Non-pigmented ciliary epithelial cell (primary cell): Measurements from ENCODE around the gene ATG4B.

Experiments used
- DNase-seq: peaks from one replicate; pipeline ENCODE4 v3.0.0-alpha.2; 2010; ENCODE audit warnings: low read depth

ATG4B gene

DNA sequence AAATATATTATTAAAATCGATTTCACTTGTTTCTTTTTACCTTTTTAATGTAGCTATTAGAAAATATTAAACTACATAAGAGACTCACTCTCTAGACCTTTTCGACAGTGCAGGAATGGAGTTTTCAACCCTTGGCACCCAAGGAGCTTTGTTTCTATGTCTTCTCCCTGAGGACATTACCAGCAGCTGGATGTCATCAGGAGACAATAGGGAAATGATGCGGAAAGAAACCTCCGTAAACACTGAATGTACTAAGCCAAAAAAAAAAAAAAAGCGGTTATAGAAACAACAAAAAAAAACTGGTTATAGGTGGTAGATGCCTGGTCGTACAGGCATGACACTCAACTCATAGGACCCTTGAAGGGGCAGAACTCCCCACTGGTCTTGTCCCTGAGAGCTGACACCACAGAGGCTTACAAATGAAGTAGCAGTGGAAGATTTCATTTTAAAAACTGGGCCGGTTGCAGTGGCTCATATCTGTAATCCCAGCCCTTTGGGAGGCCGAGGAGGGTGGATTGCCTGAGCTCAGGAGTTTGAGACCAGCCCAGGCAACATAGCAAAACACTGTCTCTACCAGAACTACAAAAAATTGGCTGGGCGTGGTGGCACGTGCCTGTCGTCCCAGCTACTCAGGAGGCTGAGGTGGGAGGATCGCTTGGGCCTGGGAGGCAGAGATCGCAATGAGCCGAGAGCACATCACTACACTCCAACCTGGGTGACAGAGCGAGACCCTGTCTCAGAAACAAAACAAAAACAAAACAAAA is 24.3 kb upstream of the ATG4B start:
- no peak for DNase-seq

- no peak for DNase-seq
These were observed 22.5 kb upstream of the ATG4B start for GRCh38 chr2:241615041-241615440.

DNA sequence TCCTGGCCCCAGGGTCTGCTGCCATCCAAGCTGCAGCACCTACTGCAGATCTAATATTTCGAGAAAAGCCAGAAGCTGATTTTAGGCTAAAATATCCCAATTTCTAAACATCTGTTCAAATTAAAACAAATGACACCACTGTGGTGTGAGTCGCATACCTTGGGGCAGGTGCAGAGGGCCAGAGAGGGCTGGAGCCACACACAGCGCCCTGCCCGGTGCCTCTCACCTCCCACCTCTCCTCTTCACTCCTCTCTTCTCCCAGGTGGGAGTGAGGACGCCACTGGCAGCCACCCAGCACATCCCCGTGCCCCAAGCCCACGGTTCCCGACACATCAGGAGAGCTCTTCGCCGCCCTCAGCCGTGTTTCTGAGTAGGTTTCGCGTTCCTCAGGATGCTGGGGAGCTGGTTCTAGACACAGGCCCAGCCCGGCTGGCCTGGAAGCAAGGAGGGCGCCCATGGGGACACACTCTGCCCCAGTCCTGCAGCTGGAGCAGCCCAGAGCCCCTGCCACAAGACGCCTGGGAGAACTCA is 21.9 kb upstream of the ATG4B start:
- no peak for DNase-seq

GRCh38 chr2:241616168-241617125 is 21.0 kb upstream of the ATG4B start:
- DNase-seq: no peak

DNA sequence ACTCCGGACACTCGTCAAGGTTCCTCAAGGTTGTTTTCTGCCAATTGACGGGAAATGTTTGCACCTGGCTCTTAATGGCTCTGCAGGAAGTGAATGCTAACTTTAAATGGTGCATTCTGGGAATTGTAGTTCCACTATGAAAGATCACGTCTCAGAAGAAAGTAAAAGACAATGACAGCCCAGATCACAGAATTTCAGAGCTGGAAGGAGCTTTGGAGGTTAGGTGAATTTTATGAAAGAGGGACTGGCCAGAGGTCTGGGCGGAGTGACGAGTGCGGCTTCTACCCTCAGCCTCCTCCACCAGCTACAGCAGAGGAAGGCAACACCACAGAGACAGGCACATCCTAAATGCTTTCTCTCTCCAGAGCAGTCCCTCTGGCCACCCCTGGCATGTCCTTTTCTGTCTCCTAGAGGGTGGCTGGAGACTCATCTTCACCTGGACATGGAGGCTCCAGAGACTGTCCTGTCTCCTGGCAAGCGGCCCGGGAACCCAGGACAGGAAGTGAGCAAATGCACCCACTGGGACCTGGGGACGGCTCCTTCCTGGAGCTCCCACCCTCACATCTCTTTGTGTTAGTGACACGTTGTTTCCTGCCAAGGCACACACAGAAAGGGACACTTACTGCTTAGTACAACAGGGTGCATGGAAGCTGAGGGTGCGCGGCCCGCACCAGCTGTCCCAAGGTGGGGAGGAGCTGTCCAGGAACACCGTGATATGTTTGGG is 19.9 kb upstream of the ATG4B start:
- DNase-seq: no peak

- DNase-seq: no peak
These were observed 19.1 kb upstream of the ATG4B start for GRCh38 chr2:241618296-241618805.

DNA sequence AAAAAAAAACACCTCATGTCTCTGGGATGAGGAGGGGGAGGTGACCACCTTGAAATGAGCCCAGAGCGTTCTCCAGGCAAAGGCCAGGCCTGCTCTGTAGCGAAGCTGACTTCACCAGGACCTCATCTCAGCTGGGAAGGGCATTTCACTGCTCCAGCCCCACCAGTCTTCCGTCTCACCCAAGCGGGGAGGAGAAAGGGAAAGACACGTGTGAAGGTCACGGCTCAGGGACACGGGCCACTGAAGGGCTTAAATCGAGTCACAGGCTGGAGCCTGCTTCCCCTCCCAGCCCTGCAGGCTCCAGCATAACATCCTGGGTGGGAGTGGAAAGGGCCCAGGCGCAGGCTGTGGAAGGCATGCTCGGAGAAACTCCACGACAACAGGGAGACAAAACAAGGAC is 18.7 kb upstream of the ATG4B start:
- no peak for DNase-seq

- no peak for DNase-seq
These were observed 17.7 kb upstream of the ATG4B start for GRCh38 chr2:241619597-241620418.

- no peak for DNase-seq
These were observed 17.1 kb upstream of the ATG4B start for GRCh38 chr2:241620419-241620769.

GRCh38 chr2:241627675-241628074 is 9.8 kb upstream of the ATG4B start:
- no peak for DNase-seq

DNA sequence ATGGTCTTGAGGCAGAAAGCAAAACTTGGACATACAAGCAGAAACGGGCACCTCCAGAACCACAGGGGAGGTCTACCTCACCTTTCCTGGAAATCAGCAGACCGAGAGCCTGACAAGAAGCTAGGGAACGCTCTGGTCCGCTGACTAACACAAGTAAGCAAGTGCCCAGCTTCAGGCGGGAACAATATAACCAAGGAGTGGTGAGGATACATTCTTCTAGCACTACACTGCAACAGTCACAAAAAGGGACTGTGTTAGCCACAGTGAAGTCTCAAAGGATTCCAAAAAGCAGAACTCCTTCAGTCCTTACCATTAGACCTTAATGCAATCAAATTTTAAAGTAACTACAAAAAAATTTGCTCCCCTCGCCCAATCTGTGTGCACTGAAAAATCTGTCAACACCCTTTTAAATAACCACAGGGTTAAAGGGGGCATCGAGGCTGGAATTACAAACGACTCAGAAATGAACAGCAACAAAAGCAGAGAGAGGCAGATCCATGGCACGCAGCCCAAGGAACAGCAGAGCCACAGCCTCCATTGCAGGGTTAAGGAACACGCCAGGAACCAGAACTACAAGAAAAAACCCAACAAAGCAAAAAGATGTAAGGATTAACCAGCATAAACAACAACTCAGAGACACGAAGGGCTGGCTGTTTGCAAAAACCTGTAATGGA is 7.6 kb upstream of the ATG4B start:
- no peak for DNase-seq

DNA sequence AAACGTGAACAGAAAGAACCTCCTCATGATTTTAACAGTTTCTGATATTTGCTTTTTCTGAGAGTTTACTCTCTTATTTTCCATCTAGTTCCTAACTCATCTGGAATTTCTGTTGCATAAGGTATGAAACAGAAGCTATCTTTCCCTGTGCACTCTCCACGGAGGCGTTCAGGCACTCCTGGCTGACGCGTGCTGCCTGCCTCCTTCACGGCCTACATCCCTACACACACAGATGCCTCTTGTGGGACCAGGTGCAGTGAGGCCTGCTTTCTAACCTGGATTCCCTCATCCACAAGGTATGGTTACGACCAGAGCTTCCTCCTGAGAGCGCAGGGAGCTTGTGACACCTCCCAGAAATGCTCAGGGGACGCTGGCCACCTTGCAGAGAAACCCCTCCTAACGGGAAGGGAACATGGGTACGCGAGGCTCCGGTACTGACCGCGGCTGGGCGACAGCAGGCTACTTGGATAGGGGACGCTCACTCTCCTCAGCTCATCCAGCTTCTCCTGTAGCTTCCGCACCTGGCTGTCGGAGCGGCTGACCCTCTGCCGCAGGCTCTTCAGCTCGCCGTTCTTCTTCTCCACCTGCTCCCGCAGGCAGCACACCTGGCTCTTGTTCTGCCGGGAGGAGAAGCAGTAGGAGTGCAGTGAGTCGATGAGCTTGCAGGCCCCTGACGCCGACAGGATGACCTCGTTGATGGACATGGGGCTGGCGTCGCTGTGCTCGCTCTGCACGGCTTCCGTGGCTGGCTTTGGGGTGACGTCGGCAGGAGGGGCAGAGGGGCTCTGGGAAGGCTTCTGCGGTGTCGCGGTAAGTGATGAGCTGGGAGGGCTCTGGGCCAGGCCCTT is 4.8 kb upstream of the ATG4B start:
- DNase-seq: no peak

DNA sequence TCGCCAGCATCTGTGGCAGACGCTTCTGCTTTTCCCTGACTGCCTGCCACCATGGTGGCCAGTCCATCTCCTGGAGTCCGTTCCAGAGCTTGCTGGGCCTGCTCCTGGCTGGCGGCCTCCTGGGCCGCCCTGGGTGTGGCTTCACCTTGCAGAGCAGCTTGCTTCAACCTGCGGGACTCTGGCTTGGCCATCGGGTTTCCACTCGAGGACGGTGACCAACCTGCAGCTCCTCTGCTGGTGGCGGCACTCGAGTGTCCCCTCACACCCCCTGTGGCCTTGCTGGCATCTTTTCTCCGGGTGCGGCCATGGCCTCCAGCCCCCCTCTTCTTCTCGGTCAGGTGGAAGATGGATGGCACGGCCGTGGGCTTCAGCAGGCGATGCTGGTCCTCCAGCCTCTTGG is 3.9 kb upstream of the ATG4B start:
- no peak for DNase-seq

GRCh38 chr2:241635756-241636155 is 1.7 kb upstream of the ATG4B start:
- DNase-seq: no peak

DNA sequence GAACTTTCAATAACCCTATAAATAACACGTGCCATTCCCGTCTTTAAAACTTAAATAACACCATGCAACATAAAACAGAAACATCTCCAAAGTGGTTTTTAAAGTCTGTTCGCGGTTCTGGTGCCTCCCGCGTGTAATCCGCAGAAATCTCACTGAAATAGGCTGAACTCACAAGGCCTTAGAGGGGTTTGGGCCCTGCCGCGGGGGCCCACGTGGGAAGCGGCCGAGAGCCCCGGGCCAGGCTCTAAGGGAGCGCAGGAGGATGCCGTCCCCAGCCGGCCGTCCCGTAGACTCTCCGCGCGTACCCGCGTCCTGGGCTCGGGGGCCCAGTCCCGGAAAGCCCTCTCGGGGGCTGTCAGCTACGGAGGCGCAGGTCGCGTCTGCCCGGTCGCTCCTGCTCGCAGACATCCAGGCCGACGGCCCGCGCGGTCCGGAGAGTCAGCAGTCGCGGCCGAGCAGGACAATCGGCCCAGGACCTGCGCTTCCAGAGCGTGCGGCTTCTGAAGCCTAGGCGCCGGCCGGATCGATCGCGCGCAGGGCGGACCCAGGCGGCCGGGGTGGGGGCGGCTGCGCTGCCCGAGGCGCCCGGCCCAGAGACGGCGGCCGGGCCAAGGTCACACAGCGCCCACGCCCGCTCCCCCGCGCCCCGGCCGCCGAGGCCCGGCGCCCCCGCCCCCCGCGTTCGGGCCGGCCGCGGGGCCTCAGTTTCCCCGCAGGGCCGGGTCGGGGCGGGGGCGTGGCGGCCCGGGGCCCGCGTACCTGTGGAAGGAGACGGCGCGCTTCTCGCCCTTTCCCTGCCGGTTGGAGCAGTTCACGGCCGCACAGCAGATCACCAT is 1.1 kb upstream of the ATG4B start:
- DNase-seq: no peak

GRCh38 chr2:241637795-241638660 is 535 bp downstream of the ATG4B start:
- no peak for DNase-seq

DNA sequence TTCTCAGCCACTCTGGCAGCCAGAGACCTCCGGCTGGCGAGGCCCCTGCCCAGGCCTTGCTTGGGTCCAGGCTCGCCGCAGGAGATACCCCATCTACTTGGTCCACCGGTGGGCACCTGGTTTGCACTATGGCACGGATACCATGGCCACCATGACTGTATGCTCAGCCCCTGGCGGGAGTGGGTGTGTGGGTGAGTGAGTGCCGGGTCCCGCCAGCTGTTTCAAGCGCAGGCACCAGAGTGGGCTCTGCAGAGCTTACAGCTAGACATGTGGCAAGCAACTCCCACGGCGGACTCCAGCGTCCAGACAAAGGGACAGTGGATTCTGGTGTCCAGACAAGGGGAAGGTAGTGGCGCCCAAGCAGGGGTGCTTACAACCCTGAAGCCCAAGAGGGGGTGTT is 1.4 kb downstream of the ATG4B start:
- no peak for DNase-seq

DNA sequence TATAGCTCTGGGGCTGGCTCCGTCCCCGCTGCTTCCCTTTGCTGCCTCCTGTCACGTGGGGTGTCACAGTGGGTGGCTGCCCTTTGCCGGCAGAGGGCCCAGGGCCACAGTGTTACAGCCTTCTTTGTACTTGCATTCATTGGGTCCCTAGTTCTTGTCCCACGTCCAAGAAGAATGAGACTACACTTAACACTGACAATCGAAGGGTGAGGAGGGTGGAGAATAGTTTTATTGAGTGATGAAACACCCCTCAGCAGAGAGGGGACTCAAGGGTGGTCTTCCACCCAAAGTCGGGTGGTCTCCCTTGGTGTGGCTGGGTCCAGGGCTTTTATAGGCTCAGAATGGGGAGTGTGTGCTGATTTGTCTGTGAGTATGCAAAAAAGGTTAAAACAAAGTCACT is 1.9 kb downstream of the ATG4B start:
- no peak for DNase-seq
